Fibroblast of lung (primary cell): ENCODE results near the gene TUBD1. TPM values are rescaled to one million over a fixed set of nuclear protein-coding genes. Genes with fewer than 3 reads are reported as not detected.

ENCODE experiments used
- DNase-seq, 2 donors: peaks; one replicate each; pipeline versions ENCODE4 v3.0.0 to v3.0.0-alpha.2; 2010; ENCODE audit warnings: low read depth in 2 of 2
- H2AFZ ChIP-seq: 2 replicates; pipeline ENCODE4 v1.5.1; 2012; ENCODE audit warnings: low read length, control low read depth, inconsistent platforms
- H3K27ac ChIP-seq: 2 replicates; pipeline ENCODE4 v1.5.1; 2011; ENCODE audit warnings: low read length, control low read depth; ENCODE audit not compliant: insufficient read depth
- H3K27me3 ChIP-seq: 2 replicates; pipeline ENCODE4 v1.5.1; 2011; ENCODE audit warnings: mild to moderate bottlenecking, low read length; ENCODE audit not compliant: control insufficient read depth, insufficient read depth
- H3K36me3 ChIP-seq: 2 replicates; pipeline ENCODE4 v1.5.1; 2011; ENCODE audit warnings: low read length; ENCODE audit not compliant: control insufficient read depth, insufficient read depth
- H3K4me1 ChIP-seq: 2 replicates; pipeline ENCODE4 v1.5.1; 2011; ENCODE audit warnings: low read length; ENCODE audit not compliant: control insufficient read depth, insufficient read depth; ENCODE audit errors: extremely low read depth
- H3K4me2 ChIP-seq: 2 replicates; pipeline ENCODE4 v1.5.1; 2011; ENCODE audit warnings: low read length, control low read depth; ENCODE audit not compliant: insufficient read depth; ENCODE audit errors: extremely low read depth
- H3K4me3 ChIP-seq, 4 experiments: fragments of 200-600 bp in 1 of 4; sonication (generic) in 1 of 4; replicated peaks in 1 of 4; 2 replicates each; pipeline ENCODE4 v1.5.1; 2011 to 2016; ENCODE audit warnings: low read length in 4 of 4, low read depth in 3 of 4, mild to moderate bottlenecking in 3 of 4, control low read depth in 2 of 4, inconsistent platforms in 1 of 4, mixed read lengths in 1 of 4; ENCODE audit not compliant: insufficient read depth in 1 of 4; ENCODE audit errors: control extremely low read depth in 1 of 4
- H3K79me2 ChIP-seq: 2 replicates; pipeline ENCODE4 v1.5.1; 2012; ENCODE audit warnings: mild to moderate bottlenecking, low read length, inconsistent platforms; ENCODE audit not compliant: control insufficient read depth, insufficient read depth
- H3K9ac ChIP-seq: 2 replicates; pipeline ENCODE4 v1.5.1; 2011; ENCODE audit warnings: mild to moderate bottlenecking, low read length, control low read depth; ENCODE audit not compliant: insufficient read depth
- H3K9me3 ChIP-seq: 2 replicates; pipeline ENCODE4 v1.5.1; 2012; ENCODE audit warnings: low read depth, low read length; ENCODE audit not compliant: control insufficient read depth, insufficient read depth
- H4K20me1 ChIP-seq: 2 replicates; pipeline ENCODE4 v1.5.1; 2011; ENCODE audit warnings: low read length; ENCODE audit not compliant: control insufficient read depth, insufficient read depth; ENCODE audit errors: extremely low read depth
- EZH2 ChIP-seq: IDR thresholded peaks from 2 replicates; pipeline ENCODE4 v1.5.1; 2012; ENCODE audit warnings: low read length, control low read depth, mild to moderate bottlenecking; ENCODE audit errors: missing control alignments
- polyA plus RNA-seq, 2 donors: library from polyadenylated mRNA; depleted of rRNA in 1 of 2; stranded (reverse) in 1 of 2; unstranded in 1 of 2; fragments of >200 nt; gene quantifications; 2 replicates each; pipeline ENCODE4 v1.2.1, GENCODE V29; 2011 to 2012; ENCODE audit warnings: missing spikeins in 1 of 2
- total RNA-seq: library from RNA; depleted of rRNA; stranded (reverse); fragments of >200 nt; gene quantifications from 2 replicates; pipeline ENCODE4 v1.2.1, GENCODE V29; 2014
- TF ChIP-seq, protein P1 (sequence below), 2 donors: IDR thresholded peaks in 1 of 2; conservative IDR thresholded peaks in 1 of 2; 1 replicate in 1 of 2; 2 replicates in 1 of 2; pipeline ENCODE4 v1.5.1; 2011 to 2012; ENCODE audit warnings: low read length in 2 of 2, control low read depth in 1 of 2, inconsistent platforms in 1 of 2, low read depth in 1 of 2, mild to moderate bottlenecking in 1 of 2

TUBD1 gene
- total and polyA plus RNA-seq, 2 donors (not counting 1 experiment from before 2014, with no cell fraction given), result 3.6 to 5.6 TPM

DNA sequence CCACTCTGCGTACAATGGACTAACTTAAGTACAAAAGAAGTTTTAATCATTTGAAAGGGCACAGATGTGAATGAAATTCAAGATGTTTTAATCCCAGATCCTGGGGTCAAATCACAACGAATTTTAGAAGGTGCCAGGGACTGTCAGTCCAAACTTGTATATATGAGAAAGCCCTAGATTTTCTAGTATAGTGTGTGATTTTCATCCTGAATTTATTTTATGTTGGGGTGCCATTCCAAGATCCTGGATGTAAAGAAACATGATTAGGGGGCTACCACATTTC is 64.3 kb downstream of the TUBD1 start:
- Histone ChIP-seq H3K9ac (no peak overlapping the region), H3K27me3 (no peaks in the 10 kb centered on the region), H3K27ac (peak overlapping the region; percentile 97), H3K79me2 (peaks cover 14% of the 10 kb centered on the region), H3K4me1 (peaks cover 42% of the 10 kb centered on the region), H3K9me3 (no peaks in the 10 kb centered on the region), H3K36me3 (no peaks in the 10 kb centered on the region), H3K4me3 (no peak overlapping the region), H2AFZ (no peak overlapping the region), H4K20me1 (no peaks in the 10 kb centered on the region), H3K4me2 (no peak overlapping the region)
- no peak for DNase-seq
- TF ChIP-seq, protein P1, sequence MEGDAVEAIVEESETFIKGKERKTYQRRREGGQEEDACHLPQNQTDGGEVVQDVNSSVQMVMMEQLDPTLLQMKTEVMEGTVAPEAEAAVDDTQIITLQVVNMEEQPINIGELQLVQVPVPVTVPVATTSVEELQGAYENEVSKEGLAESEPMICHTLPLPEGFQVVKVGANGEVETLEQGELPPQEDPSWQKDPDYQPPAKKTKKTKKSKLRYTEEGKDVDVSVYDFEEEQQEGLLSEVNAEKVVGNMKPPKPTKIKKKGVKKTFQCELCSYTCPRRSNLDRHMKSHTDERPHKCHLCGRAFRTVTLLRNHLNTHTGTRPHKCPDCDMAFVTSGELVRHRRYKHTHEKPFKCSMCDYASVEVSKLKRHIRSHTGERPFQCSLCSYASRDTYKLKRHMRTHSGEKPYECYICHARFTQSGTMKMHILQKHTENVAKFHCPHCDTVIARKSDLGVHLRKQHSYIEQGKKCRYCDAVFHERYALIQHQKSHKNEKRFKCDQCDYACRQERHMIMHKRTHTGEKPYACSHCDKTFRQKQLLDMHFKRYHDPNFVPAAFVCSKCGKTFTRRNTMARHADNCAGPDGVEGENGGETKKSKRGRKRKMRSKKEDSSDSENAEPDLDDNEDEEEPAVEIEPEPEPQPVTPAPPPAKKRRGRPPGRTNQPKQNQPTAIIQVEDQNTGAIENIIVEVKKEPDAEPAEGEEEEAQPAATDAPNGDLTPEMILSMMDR (conservative IDR thresholded peaks at IDR 0.05 in 1 of 2, IDR thresholded peaks at IDR 0.05 in 1 of 2; ENCODE audit: low read depth in 1 of 2, low read length in 2 of 2), result no peak

- Histone ChIP-seq H3K79me2 (peaks cover 13% of the 10 kb centered on the region), H3K9me3 (no peaks in the 10 kb centered on the region), H3K27ac (peak overlapping the region; percentile 97), H4K20me1 (no peaks in the 10 kb centered on the region), H2AFZ (no peak overlapping the region), H3K27me3 (no peaks in the 10 kb centered on the region), H3K4me1 (peaks cover 42% of the 10 kb centered on the region), H3K4me2 (no peak overlapping the region), H3K4me3 (no peak overlapping the region), H3K36me3 (no peaks in the 10 kb centered on the region), H3K9ac (no peak overlapping the region)
- peak in 1 of 2 donors; percentile 35 for DNase-seq
- TF ChIP-seq, protein P1 (conservative IDR thresholded peaks at IDR 0.05 in 1 of 2, IDR thresholded peaks at IDR 0.05 in 1 of 2; ENCODE audit: low read depth in 1 of 2, low read length in 2 of 2), result no peak
- TF ChIP-seq EZH2, result no peak
These were observed 64.8 kb downstream of the TUBD1 start for GRCh38 chr17:59827721-59828477.

GRCh38 chr17:59826706-59827453 is 65.9 kb downstream of the TUBD1 start:
- no peak overlapping the region for H3K9ac ChIP-seq
- H3K36me3 ChIP-seq, result no peaks in the 10 kb centered on the region
- H2AFZ ChIP-seq, result no peak overlapping the region
- H3K27ac ChIP-seq, result peak overlapping the region; percentile 69
- no peak for DNase-seq
- H3K9me3 ChIP-seq, result no peaks in the 10 kb centered on the region
- no peak overlapping the region for H3K4me3 ChIP-seq
- no peak overlapping the region for H3K4me2 ChIP-seq
- no peak for TF ChIP-seq EZH2
- TF ChIP-seq, protein P1 (conservative IDR thresholded peaks at IDR 0.05 in 1 of 2, IDR thresholded peaks at IDR 0.05 in 1 of 2; ENCODE audit: low read depth in 1 of 2, low read length in 2 of 2), result no peak
- H4K20me1 ChIP-seq, result no peaks in the 10 kb centered on the region
- no peaks in the 10 kb centered on the region for H3K27me3 ChIP-seq
- H3K4me1 ChIP-seq, result peaks cover 42% of the 10 kb centered on the region
- H3K79me2 ChIP-seq, result peaks cover 11% of the 10 kb centered on the region
